HepG2 (cell line): ENCODE data around the gene RPAP3. TPM values are rescaled to one million over a fixed set of nuclear protein-coding genes. Genes with fewer than 3 reads are reported as not detected.
"Not testable (repeated sequence)": the region's sequence is repeated elsewhere in the genome, so short reads cannot be mapped to it uniquely, and the experiment has no call there.

Experiments used
- ATAC-seq: fragments of 200-7000 bp; cut with Tn5 transposase; 3 replicates; pipeline ENCODE4 v1.9.1; 2020; ENCODE audit warnings: mild to moderate bottlenecking, moderate library complexity
- BruUV-seq: library from RNA; stranded (reverse); fragments of 400-500 nt; replicated peaks from 2 replicates; lab custom pipeline; 2021; lab: Mats Ljungman, UMichigan
- CTCF ChIA-PET: fragments of 300-600 bp; formaldehyde crosslinking; extraction: SDS; loops from one replicate; lab custom pipeline; 2021; ENCODE audit warnings: low total read pairs, inconsistent platforms, low intra/inter-chr PET ratio; lab: Yijun Ruan, JAX
- POLR2A ChIA-PET: fragments of 350-600 bp; sonication (Branson Sonifier 250); formaldehyde crosslinking; loops from one replicate; lab custom pipeline; 2020; ENCODE audit warnings: antibody characterized with exemption, inconsistent platforms; lab: Yijun Ruan, JAX
- DNase-seq: peaks from one replicate; pipeline ENCODE4 v3.0.0-alpha.2; 2015; ENCODE audit warnings: low spot score
- FAIRE-seq: peaks from 3 replicates; lab custom pipeline; 2011; peaks lifted over from hg19 to GRCh38; lab: Jason Lieb, UNC
- H2AFZ ChIP-seq: one replicate; pipeline ENCODE4 v1.6.1; 2011; ENCODE audit warnings: low read length, inconsistent platforms
- H3K27ac ChIP-seq: fragments of 300-600 bp; 3 replicates; pipeline ENCODE4 v1.8.0; 2011; ENCODE audit warnings: mixed run types, mild to moderate bottlenecking, mixed read lengths, low read length, inconsistent platforms; ENCODE audit not compliant: insufficient read depth; ENCODE audit errors: extremely low read length
- H3K27me3 ChIP-seq, 2 experiments: fragments of 200-600 bp in 1 of 2; 2 replicates in 1 of 2; 3 replicates in 1 of 2; pipeline versions ENCODE4 v1.6.0 to v1.8.0; 2011; ENCODE audit warnings: low read length in 2 of 2, mild to moderate bottlenecking in 2 of 2, moderate library complexity in 2 of 2, inconsistent platforms in 1 of 2; ENCODE audit not compliant: insufficient read depth in 2 of 2, control insufficient read depth in 1 of 2
- H3K36me3 ChIP-seq, 2 experiments: fragments of 200-600 bp in 1 of 2; replicated peaks in 1 of 2; 2 replicates in 1 of 2; 3 replicates in 1 of 2; pipeline versions ENCODE4 v1.5.1 to v1.8.0; 2011; ENCODE audit warnings: low read length in 2 of 2, inconsistent platforms in 1 of 2; ENCODE audit not compliant: insufficient read depth in 2 of 2, control insufficient read depth in 1 of 2
- H3K4me1 ChIP-seq: 2 replicates; pipeline ENCODE4 v1.5.1; 2012; ENCODE audit warnings: low read length, inconsistent platforms; ENCODE audit not compliant: insufficient read depth
- H3K4me2 ChIP-seq: 2 replicates; pipeline ENCODE4 v1.6.0; 2011; ENCODE audit warnings: low read depth, low read length, inconsistent platforms
- H3K4me3 ChIP-seq, 3 experiments: fragments of 200-600 bp in 1 of 3; sonication (generic), shearing (Covaris generic) in 1 of 3; replicated peaks in 1 of 3; 2 replicates each; pipeline ENCODE4 v1.5.1; 2011 to 2016; ENCODE audit warnings: low read length in 3 of 3, inconsistent platforms in 2 of 3, low read depth in 2 of 3, mild to moderate bottlenecking in 2 of 3, control low read depth in 1 of 3, mixed read lengths in 1 of 3; ENCODE audit not compliant: insufficient read depth in 1 of 3
- H3K79me2 ChIP-seq: one replicate; pipeline ENCODE4 v1.6.1; 2011; ENCODE audit warnings: low read length, inconsistent platforms; ENCODE audit not compliant: insufficient read depth
- H3K9ac ChIP-seq: 2 replicates; pipeline ENCODE4 v1.6.0; 2011; ENCODE audit warnings: mild to moderate bottlenecking, low read depth, low read length, inconsistent platforms; ENCODE audit not compliant: insufficient read depth
- H3K9me3 ChIP-seq: 2 replicates; pipeline ENCODE4 v1.5.1; 2012; ENCODE audit warnings: mild to moderate bottlenecking, low read length
- H4K20me1 ChIP-seq: 2 replicates; pipeline ENCODE4 v1.6.0; 2011; ENCODE audit warnings: inconsistent platforms, mild to moderate bottlenecking, low read length, moderate library complexity; ENCODE audit not compliant: insufficient read depth
- AHDC1 ChIP-seq: sonication (generic); formaldehyde crosslinking; IDR thresholded peaks from 2 replicates; pipeline ENCODE4 v1.5.1; 2020; ENCODE audit warnings: mild to moderate bottlenecking, missing genetic modification reagents, borderline replicate concordance
- IKZF5 ChIP-seq: IDR thresholded peaks from 2 replicates; pipeline ENCODE4 v1.6.1; 2018; ENCODE audit warnings: missing genetic modification reagents, mild to moderate bottlenecking, missing compliant biosample characterization
- SMC3 ChIP-seq: IDR thresholded peaks from 2 replicates; pipeline ENCODE4 v1.6.1; 2011; ENCODE audit warnings: low read length, improper control_type of control experiment
- STAG1 ChIP-seq: sonication (generic); formaldehyde crosslinking; IDR thresholded peaks from 2 replicates; pipeline ENCODE4 v1.4.0; 2020; ENCODE audit warnings: missing genetic modification reagents
- XRCC5 ChIP-seq: fragments of 200-400 bp; formaldehyde crosslinking; optimal IDR thresholded peaks from 2 replicates; pipeline ENCODE3; 2017; ENCODE audit warnings: mild to moderate bottlenecking, low read length
- ZMYM4 ChIP-seq: sonication (generic); formaldehyde crosslinking; IDR thresholded peaks from 2 replicates; pipeline ENCODE4 v1.8.1; 2023; ENCODE audit warnings: mild to moderate bottlenecking, missing genetic modification reagents
- in situ Hi-C: cut with HindIII; loops from 2 replicates; pipeline ENCODE4 v1.10.0; 2017; ENCODE audit warnings: low pct_unique_long_range_greater_than_20kb; ENCODE audit not compliant: extremely low pct_ligation_motif_present
- intact Hi-C: fragments of 100-400 bp; cut with micrococcal nuclease; formaldehyde crosslinking; loops from one replicate; pipeline ENCODE4 v1.10.0; 2022; ENCODE audit not compliant: unreplicated experiment
- polyA plus RNA-seq, 8 experiments: library from polyadenylated mRNA; depleted of rRNA in 3 of 8; stranded (reverse) in 7 of 8; unstranded in 1 of 8; fragments of >200 nt; fragmentation: Illumina TruSeq in 4 of 8; extraction: Trizol in 4 of 8; gene quantifications; 2 replicates each; pipeline versions ENCODE4 v1.2.1 to v1.2.3, GENCODE V29; 2011 to 2016; ENCODE audit warnings: low read depth in 4 of 8, missing spikeins in 1 of 8, mixed read lengths in 1 of 8; ENCODE audit not compliant: insufficient read depth in 1 of 8
- total RNA-seq, 5 experiments: library from RNA; depleted of rRNA; stranded (reverse); fragments of >200 nt; fragmentation: Illumina TruSeq; extraction: Trizol; gene quantifications; 2 replicates each; pipeline ENCODE4 v1.2.3, GENCODE V29; 2016; ENCODE audit warnings: low read depth in 1 of 5
- TF ChIP-seq, protein P1 (sequence below): sonication (generic); formaldehyde crosslinking; IDR thresholded peaks from 2 replicates; pipeline ENCODE4 v1.5.1; 2020; ENCODE audit warnings: mild to moderate bottlenecking, missing genetic modification reagents, moderate library complexity

RPAP3 gene
- total and polyA plus RNA-seq, 2 of the 13 experiments (the other 11 are each of a cell fraction or from before 2014, with no cell fraction given) = 8.8 to 32.8 TPM

DNA sequence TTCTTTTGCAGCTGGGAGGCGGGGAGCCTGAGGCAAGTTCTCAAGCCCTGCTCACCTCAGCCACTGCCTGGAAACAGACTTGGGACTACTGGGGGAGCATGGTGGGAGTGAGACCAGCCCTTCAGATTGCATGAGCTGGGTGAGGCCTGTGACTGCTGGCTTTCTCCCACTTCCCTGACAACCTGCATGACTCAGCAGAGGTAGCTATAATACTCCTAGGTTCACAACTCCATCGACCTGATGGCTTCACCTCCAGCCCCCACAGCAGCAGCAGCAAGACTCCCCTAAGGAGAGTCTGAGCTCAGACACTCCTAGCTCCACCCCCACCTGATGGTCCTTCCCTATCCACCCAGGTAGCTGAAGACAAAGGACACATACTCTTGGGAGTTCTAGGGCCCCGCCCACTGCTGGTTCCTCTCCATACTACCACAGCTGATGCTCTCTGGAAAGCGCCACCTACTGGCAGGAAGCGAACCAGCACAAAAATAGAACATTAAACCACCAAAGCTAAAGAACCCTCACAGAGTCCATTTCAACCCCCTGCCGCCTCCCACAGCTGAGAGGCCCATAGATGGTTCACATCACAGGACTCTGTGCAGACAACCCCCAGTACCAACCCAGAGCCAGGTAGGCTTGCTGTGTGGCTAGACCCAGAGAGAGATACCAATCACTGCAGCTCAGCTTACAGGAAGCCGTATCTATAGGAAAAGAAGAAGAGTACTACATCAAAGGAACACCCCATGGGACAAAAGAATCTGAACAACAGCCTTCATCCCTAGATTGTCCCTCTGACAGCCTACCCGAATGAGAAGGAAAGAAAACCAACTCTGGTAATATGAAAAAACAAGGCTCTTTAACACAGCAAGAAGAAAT is 68.7 kb downstream of the RPAP3 start (continued):
- TF ChIP-seq AHDC1 (CRISPR knock-in tag) = no peak
- TF ChIP-seq STAG1 (CRISPR knock-in tag) = peak; percentile 38; the same call in 1 of the 2 replicates
- peak; percentile 52 for TF ChIP-seq XRCC5
- peak; percentile 40; the same call in 1 of the 2 replicates for TF ChIP-seq SMC3
- 0 out of 2 replicates have a peak, but pooled peaks have one; percentile 17 for TF ChIP-seq ZMYM4
- TF ChIP-seq, protein P1, sequence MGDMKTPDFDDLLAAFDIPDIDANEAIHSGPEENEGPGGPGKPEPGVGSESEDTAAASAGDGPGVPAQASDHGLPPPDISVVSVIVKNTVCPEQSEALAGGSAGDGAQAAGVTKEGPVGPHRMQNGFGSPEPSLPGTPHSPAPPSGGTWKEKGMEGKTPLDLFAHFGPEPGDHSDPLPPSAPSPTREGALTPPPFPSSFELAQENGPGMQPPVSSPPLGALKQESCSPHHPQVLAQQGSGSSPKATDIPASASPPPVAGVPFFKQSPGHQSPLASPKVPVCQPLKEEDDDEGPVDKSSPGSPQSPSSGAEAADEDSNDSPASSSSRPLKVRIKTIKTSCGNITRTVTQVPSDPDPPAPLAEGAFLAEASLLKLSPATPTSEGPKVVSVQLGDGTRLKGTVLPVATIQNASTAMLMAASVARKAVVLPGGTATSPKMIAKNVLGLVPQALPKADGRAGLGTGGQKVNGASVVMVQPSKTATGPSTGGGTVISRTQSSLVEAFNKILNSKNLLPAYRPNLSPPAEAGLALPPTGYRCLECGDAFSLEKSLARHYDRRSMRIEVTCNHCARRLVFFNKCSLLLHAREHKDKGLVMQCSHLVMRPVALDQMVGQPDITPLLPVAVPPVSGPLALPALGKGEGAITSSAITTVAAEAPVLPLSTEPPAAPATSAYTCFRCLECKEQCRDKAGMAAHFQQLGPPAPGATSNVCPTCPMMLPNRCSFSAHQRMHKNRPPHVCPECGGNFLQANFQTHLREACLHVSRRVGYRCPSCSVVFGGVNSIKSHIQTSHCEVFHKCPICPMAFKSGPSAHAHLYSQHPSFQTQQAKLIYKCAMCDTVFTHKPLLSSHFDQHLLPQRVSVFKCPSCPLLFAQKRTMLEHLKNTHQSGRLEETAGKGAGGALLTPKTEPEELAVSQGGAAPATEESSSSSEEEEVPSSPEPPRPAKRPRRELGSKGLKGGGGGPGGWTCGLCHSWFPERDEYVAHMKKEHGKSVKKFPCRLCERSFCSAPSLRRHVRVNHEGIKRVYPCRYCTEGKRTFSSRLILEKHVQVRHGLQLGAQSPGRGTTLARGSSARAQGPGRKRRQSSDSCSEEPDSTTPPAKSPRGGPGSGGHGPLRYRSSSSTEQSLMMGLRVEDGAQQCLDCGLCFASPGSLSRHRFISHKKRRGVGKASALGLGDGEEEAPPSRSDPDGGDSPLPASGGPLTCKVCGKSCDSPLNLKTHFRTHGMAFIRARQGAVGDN (CRISPR knock-in tag) = 0 out of 2 replicates have a peak, but pooled peaks have one; percentile 16
- peak; percentile 26; the same call in 1 of the 2 replicates for TF ChIP-seq IKZF5

GRCh38 chr12:47635770-47636169 is 70.1 kb downstream of the RPAP3 start:
- H3K27ac ChIP-seq, H2AFZ ChIP-seq, H3K4me3 ChIP-seq, in situ Hi-C loops, POLR2A ChIA-PET, H4K20me1 ChIP-seq, H3K79me2 ChIP-seq, intact Hi-C loops, DNase-seq, CTCF ChIA-PET, H3K4me1 ChIP-seq, H3K4me2 ChIP-seq, ATAC-seq, H3K27me3 ChIP-seq, BruUV-seq, H3K36me3 ChIP-seq, FAIRE-seq, H3K9ac ChIP-seq, H3K9me3 ChIP-seq: not testable (repeated sequence)
